Forelimb muscle (tissue), 1 donor: ENCODE measurements around the gene SPDYE2. TPM values are rescaled to one million over a fixed set of nuclear protein-coding genes. Genes with fewer than 3 reads are reported as not detected.
"Not testable (repeated sequence)": the region's sequence is repeated elsewhere in the genome, so short reads cannot be mapped to it uniquely, and the experiment has no call there.

Source experiments
- DNase-seq: peaks from one replicate; pipeline ENCODE4 v3.0.0-alpha.2; 2013; ENCODE audit warnings: low read depth
- polyA plus RNA-seq: library from polyadenylated mRNA; unstranded; fragments of 120-200 nt; gene quantifications from one replicate; pipeline ENCODE4 v1.2.1, GENCODE V29; 2013; ENCODE audit not compliant: insufficient read length

Gene SPDYE2
- polyA plus RNA-seq, 1 donor: 7.4 TPM

- not testable (repeated sequence) for DNase-seq
These were observed 10.4 kb upstream of the SPDYE2 start for GRCh38 chr7:102540604-102541003.

GRCh38 chr7:102542083-102542482 lies 8.9 kb upstream of the SPDYE2 start:
- not testable (repeated sequence) for DNase-seq

- not testable (repeated sequence) for DNase-seq
These were observed 8.3 kb upstream of the SPDYE2 start for GRCh38 chr7:102542771-102543170.

- DNase-seq: not testable (repeated sequence)
These were observed 7.4 kb upstream of the SPDYE2 start, which contains the start of gene UPK3BL2 for GRCh38 chr7:102543596-102543995. Gene UPK3BL2 (minus strand): TSS chr7:102543696. CDS start chr7:102543636, 60 bp downstream.

GRCh38 chr7:102544372-102544771 lies 6.7 kb upstream of the SPDYE2 start:
- not testable (repeated sequence) for DNase-seq

DNA sequence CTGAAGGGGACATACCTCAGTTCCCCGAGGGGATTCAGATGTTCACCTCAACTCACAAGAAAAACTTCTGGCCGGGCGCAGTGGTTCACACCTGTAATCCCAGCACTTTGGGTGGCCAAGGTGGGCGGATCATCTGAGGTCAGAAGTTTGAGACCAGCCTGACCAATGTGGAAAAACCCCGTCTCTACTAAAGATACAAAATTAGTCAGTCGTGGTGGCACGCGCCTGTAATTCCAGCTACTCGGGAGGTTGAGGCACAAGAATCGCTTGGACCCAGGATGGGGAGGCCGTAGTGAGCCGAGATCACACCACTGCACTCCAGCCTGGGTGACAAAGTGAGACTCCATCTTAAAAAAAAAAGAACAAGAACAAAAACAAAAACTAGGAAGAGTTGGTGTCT lies 5.7 kb upstream of the SPDYE2 start:
- not testable (repeated sequence) for DNase-seq

DNA sequence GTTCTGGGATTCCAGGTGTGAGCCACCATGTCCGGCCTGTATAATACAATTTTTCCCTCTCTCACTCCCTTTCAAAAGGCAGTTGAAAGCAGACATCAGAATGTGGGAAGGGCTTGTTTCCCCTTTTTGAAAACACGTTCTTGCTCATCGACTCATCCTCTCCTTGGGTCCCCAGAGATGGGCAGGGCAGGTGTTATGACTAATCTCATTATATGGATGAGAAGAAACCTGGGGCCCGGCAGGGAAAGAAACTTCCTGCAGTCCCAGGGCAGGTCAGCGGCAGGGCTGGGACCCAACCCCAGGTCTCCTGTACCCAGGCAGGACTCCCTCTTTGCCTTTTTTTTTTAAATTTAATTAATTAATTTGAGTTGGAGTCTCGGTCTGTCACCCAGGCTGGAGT lies 4.7 kb upstream of the SPDYE2 start:
- not testable (repeated sequence) for DNase-seq

DNA sequence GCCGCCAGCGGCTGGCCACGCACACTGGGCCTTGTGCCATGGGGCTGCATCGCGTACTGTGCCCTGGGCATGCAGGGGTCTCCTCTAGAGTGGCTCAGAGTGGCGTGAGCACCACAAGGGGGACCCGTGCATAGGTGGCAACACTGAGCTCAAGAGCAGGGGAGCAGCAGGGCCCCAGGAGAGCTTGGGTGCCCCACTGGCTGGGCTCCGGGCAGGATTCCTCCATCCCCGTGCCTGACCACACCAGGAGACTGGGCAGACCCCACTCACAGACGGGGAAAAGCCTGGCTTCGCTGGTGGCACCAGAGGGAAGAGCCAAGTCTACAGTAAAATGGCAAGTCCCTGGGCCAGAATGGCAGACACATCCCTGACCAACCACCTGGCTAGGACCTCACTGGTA lies 17.6 kb downstream of the SPDYE2 start:
- not testable (repeated sequence) for DNase-seq

GRCh38 chr7:102572261-102573239 lies 21.5 kb downstream of the SPDYE2 start, which contains the start of gene POLR2J3:
Gene POLR2J3 (minus strand): TSS chr7:102572583. CDS start chr7:102572521, 62 bp downstream.
- DNase-seq: peak; percentile 57

GRCh38 chr7:102574607-102575006 lies 23.6 kb downstream of the SPDYE2 start:
- DNase-seq: not testable (repeated sequence)

DNA sequence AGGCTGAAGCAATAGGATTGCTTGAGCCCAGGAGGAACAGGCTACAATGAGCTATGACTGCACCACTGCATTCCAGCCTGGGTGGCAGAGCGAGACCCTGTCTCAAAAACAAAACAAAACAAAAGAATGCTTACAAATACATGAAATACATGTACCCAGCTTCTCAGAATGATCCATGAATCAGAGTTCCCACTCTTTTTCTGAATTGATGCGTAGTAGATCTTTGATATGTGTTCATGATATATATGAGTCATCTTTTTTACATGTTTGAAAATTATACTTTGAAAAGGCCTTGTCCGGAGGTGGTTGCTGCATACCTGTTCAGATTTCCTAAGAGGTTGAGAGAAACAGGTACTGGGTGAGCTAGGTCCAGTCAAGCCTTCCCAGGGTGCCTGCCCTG lies 25.3 kb downstream of the SPDYE2 start:
- DNase-seq: not testable (repeated sequence)

DNA sequence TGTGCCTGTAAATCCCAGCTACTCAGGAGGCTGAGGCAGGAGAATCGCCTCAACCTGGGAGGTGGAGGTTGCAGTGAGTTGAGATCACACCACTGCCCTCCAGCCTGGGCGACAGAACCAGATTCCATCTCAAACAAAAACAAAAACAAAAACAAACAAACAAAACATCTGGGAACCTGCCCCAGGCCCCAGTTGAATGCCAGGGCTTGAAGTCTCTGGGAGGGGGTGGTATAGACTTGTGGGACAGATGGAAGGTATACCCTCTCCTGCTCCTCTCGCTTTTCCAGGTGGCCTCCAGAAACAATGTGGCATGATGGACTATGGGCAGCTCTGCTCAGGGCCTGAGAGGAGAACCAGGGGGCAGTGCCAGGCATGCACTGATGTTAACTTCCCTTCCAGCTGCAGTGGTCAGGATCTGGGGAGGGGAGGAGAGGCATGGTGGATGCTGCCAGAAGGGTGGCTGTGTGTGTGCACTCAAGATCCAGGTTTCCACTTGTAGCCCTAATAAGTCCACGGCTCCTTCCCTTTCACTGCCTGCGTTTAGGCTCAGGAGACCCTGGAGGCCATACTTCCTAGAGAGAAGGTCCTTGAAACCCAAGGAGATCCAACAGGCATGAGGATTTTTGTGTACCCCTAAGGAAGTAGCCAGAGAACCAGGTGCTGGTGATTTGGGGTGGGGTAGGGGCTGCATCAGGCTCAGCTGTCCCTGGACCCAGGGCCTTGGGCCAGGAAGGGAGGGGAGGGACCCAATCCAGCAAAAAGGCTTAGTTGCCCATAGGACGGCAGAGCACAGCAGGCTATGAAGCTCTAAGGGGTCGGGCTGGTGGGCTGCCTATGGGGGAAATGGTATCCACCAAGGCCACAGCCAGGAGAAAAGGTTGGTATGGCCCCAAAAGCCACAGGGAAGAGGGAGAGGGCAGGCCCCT lies 26.6 kb downstream of the SPDYE2 start:
- DNase-seq: not testable (repeated sequence)

- DNase-seq: not testable (repeated sequence)
These were observed 27.5 kb downstream of the SPDYE2 start for GRCh38 chr7:102578486-102578885.

DNA sequence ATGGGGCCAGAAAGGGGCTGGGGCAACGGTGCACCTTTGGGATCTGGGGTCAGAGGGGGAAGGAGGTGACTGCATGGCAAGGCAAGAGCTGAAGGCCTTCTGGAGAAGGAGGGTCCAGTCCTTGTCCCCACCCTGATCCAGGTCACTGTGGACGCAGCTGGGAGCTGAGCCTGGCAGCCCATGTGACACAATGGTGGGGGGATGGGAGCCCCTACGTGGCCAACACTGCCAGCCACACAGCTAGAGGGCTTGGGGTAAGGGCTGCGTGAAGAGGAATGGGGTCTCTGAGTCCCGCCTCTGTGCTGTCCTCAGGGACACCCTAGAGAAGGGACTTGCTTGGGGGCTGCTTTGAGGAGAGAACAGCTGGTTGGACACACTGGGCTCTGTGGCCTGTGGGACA lies 30.7 kb downstream of the SPDYE2 start:
- not testable (repeated sequence) for DNase-seq

DNA sequence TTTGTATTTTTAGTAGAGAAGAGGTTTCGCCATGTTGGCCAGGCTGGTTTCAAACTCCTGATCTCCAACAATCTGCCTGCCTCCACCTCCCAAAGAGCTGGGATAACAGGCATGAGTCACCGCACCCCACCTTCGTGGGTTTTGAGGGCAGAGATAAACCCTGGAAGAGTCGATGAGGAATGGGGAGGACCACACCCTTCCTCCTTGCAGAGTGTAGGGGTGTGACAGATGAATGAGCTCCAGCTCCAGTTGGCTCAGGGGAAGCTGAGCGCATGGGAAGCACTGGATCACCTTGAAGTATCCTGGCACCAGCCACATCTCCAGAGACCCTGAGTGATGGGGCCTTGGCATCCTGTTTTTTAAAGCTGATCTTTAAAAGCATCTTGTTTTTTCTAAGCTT lies 32.5 kb downstream of the SPDYE2 start:
- not testable (repeated sequence) for DNase-seq

DNA sequence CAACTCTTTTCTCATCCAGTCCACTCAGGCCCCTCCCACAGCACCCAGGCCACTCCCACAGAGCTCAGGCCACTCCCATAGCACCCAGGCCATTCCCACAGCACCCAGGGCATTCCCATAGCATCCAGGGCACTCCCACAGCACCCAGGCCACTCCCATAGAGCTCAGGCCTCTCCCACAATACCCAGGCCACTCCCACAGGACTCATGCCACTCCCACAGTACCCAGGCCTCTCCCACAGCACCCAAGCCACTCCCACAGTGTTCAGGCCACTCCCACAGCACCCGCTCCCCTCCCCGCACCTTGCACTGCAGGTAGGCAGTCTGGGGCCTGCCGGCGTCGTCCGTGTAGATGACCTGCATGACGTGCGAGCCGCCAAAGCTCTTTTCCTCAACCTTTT lies 38.8 kb downstream of the SPDYE2 start:
- DNase-seq: not testable (repeated sequence)

- DNase-seq: not testable (repeated sequence)
These were observed 41.5 kb downstream of the SPDYE2 start for GRCh38 chr7:102592477-102593019.

- DNase-seq: not testable (repeated sequence)
These were observed 42.8 kb downstream of the SPDYE2 start for GRCh38 chr7:102593637-102594334.

- not testable (repeated sequence) for DNase-seq
These were observed 45.0 kb downstream of the SPDYE2 start for GRCh38 chr7:102596036-102596435.

- not testable (repeated sequence) for DNase-seq
These were observed 48.7 kb downstream of the SPDYE2 start for GRCh38 chr7:102599699-102600098.

GRCh38 chr7:102602317-102602716 lies 51.3 kb downstream of the SPDYE2 start:
- not testable (repeated sequence) for DNase-seq
